Measurements from ENCODE around the gene FASTKD1. TPM values are rescaled to one million over a fixed set of nuclear protein-coding genes. Genes with fewer than 3 reads are reported as not detected.
"Not testable (repeated sequence)": the region's sequence is repeated elsewhere in the genome, so short reads cannot be mapped to it uniquely, and the experiment has no call there.

FASTKD1 gene
- polyA plus RNA-seq, 1 of the 3 experiments (the other 2 are of a cell fraction) = 8.7 TPM

DNA sequence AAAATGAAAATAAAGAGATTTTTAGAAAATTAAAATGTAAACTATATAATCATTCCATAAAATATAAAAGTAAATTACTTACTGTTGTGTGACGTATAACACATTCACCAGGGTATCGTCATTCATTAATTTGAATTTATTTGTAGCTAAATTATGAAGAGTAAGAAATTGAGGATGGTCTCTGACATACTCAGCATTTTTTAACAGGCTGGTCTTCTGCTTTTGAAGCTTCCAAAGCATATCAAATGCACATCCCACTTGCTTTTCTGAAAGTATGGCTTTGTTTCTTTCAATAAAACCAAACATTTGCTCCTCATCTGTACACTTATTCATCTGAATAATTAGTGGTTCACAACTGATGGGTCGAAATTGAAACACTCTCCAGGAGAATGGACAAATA, 2.1 kb downstream of the FASTKD1 start:
- no peak overlapping the region for H3K4me3 ChIP-seq (ENCODE audit: low read depth in 2 of 2, low read length in 1 of 2)
- no peaks in the 10 kb centered on the region for H3K9me2 ChIP-seq
- TF ChIP-seq FOXM1 (IDR thresholded peaks at IDR 0.05; ENCODE audit: low read depth) (no peak), USF1 (IDR thresholded peaks at IDR 0.05; ENCODE audit: borderline replicate concordance, low read depth) (no peak), PBX3 (IDR thresholded peaks at IDR 0.05) (no peak), FOSL2 (IDR thresholded peaks at IDR 0.05; ENCODE audit: borderline replicate concordance, low read depth) (no peak), GABPA (IDR thresholded peaks at IDR 0.05; ENCODE audit: low read depth) (no peak), RXRA (IDR thresholded peaks at IDR 0.05; ENCODE audit: borderline replicate concordance, low read depth) (no peak), NRF1 (IDR thresholded peaks at IDR 0.05; ENCODE audit: low read depth, low read length) (no peak), GATA2 (CRISPR knock-in tag; IDR thresholded peaks at IDR 0.05) (no peak), SMC3 (IDR thresholded peaks at IDR 0.05; ENCODE audit: low read depth, low read length) (no peak)
- TF ChIP-seq, protein P1, sequence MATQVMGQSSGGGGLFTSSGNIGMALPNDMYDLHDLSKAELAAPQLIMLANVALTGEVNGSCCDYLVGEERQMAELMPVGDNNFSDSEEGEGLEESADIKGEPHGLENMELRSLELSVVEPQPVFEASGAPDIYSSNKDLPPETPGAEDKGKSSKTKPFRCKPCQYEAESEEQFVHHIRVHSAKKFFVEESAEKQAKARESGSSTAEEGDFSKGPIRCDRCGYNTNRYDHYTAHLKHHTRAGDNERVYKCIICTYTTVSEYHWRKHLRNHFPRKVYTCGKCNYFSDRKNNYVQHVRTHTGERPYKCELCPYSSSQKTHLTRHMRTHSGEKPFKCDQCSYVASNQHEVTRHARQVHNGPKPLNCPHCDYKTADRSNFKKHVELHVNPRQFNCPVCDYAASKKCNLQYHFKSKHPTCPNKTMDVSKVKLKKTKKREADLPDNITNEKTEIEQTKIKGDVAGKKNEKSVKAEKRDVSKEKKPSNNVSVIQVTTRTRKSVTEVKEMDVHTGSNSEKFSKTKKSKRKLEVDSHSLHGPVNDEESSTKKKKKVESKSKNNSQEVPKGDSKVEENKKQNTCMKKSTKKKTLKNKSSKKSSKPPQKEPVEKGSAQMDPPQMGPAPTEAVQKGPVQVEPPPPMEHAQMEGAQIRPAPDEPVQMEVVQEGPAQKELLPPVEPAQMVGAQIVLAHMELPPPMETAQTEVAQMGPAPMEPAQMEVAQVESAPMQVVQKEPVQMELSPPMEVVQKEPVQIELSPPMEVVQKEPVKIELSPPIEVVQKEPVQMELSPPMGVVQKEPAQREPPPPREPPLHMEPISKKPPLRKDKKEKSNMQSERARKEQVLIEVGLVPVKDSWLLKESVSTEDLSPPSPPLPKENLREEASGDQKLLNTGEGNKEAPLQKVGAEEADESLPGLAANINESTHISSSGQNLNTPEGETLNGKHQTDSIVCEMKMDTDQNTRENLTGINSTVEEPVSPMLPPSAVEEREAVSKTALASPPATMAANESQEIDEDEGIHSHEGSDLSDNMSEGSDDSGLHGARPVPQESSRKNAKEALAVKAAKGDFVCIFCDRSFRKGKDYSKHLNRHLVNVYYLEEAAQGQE (IDR thresholded peaks at IDR 0.05; ENCODE audit: low read depth, low read length) = no peak
- TF ChIP-seq, protein P2, sequence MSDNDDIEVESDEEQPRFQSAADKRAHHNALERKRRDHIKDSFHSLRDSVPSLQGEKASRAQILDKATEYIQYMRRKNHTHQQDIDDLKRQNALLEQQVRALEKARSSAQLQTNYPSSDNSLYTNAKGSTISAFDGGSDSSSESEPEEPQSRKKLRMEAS (IDR thresholded peaks at IDR 0.05; ENCODE audit: low read depth) = no peak
- H3K4me2 ChIP-seq = peak overlapping the region; percentile 91
- no peak overlapping the region for H3K27ac ChIP-seq (ENCODE audit: low read depth in 2 of 2, low read length in 1 of 2)
- POLR2A ChIA-PET = no interaction called here
- H3K9me3 ChIP-seq = no peaks in the 10 kb centered on the region
- no peak for DNase-seq
- peaks cover 0 to 2% of the 10 kb centered on the region in 2 experiments; a peak in 1 of 4 replicates for H3K4me1 ChIP-seq (ENCODE audit: control insufficient read depth in 1 of 2, insufficient read depth in 2 of 2, low read depth in 1 of 2, low read length in 1 of 2)
- no peak overlapping the region for H3K9ac ChIP-seq
- H3K36me3 ChIP-seq (replicated peaks in 1 of 2; ENCODE audit: control insufficient read depth in 1 of 2, insufficient read depth in 2 of 2, low read length in 1 of 2) = peaks cover 6 to 11% of the 10 kb centered on the region in 2 experiments
- H3F3A ChIP-seq (replicated peaks; ENCODE audit: insufficient read depth) = peaks cover 9% of the 10 kb centered on the region
- no peaks in the 10 kb centered on the region for H4K20me1 ChIP-seq (ENCODE audit: insufficient read depth)
- no peaks in the 10 kb centered on the region for H3K27me3 ChIP-seq (ENCODE audit: insufficient read depth)
- CTCF ChIA-PET = no interaction called here
- peaks cover 42% of the 10 kb centered on the region for H3K79me2 ChIP-seq (ENCODE audit: insufficient read depth)
- 99% methylated on average over 3 of the region's 3 CpGs for WGBS (ENCODE audit: low lambda C conversion rate)
- no peak overlapping the region for H2AFZ ChIP-seq (ENCODE audit: low read depth)

GRCh38 chr2:169570752-169571151, 2.9 kb downstream of the FASTKD1 start:
- H3K9me2 ChIP-seq; H3K4me1 ChIP-seq (ENCODE audit: control insufficient read depth in 1 of 2, insufficient read depth in 2 of 2, low read depth in 1 of 2, low read length in 1 of 2); H3K27ac ChIP-seq (ENCODE audit: low read depth in 2 of 2, low read length in 1 of 2); H3K4me2 ChIP-seq; H2AFZ ChIP-seq (ENCODE audit: low read depth); H3K27me3 ChIP-seq (ENCODE audit: insufficient read depth); H3F3A ChIP-seq (replicated peaks; ENCODE audit: insufficient read depth); H3K4me3 ChIP-seq (ENCODE audit: low read depth in 2 of 2, low read length in 1 of 2); H4K20me1 ChIP-seq (ENCODE audit: insufficient read depth); DNase-seq; H3K9ac ChIP-seq; POLR2A ChIA-PET; H3K9me3 ChIP-seq; CTCF ChIA-PET: not testable (repeated sequence)
- WGBS (ENCODE audit: low lambda C conversion rate) = 86% methylated on average over 4 of the region's 4 CpGs
- H3K36me3 ChIP-seq (replicated peaks in 1 of 2; ENCODE audit: control insufficient read depth in 1 of 2, insufficient read depth in 2 of 2, low read length in 1 of 2) = peaks cover 6 to 13% of the 10 kb centered on the region in 2 experiments
- H3K79me2 ChIP-seq (ENCODE audit: insufficient read depth) = peaks cover 46% of the 10 kb centered on the region

All from SK-N-SH (cell line).